Measurements from ENCODE around the gene BLVRB. TPM values are rescaled to one million over a fixed set of nuclear protein-coding genes. Genes with fewer than 3 reads are reported as not detected.

BLVRB gene
- total RNA-seq, 1 donor from 2014 or later: 32.2 TPM

- peak overlapping the region; percentile 95 for H3K27ac Mint-ChIP-seq
- H3K4me3 Mint-ChIP-seq: peak overlapping the region; percentile 85
- H3K4me1 Mint-ChIP-seq (ENCODE audit: unreplicated experiment): peaks cover 18% of the 10 kb centered on the region
- DNase-seq (ENCODE audit: extremely low spot score, unreplicated experiment): peak; percentile 89
- TF ChIP-seq CTCF (conservative IDR thresholded peaks at IDR 0.05): peak; percentile 97
- H3K36me3 Mint-ChIP-seq: no peaks in the 10 kb centered on the region
- no peaks in the 10 kb centered on the region for H3K9me3 Mint-ChIP-seq
- H3K27me3 Mint-ChIP-seq: no peaks in the 10 kb centered on the region
These were observed 44.5 kb downstream of the BLVRB start for GRCh38 chr19:40420766-40421765.

GRCh38 chr19:40420451-40420765 lies 45.1 kb downstream of the BLVRB start:
- Mint-ChIP-seq H3K36me3 (no peaks in the 10 kb centered on the region), H3K4me3 (peak overlapping the region; percentile 85), H3K27ac (peak overlapping the region; percentile 95), H3K9me3 (no peaks in the 10 kb centered on the region), H3K27me3 (no peaks in the 10 kb centered on the region), H3K4me1 (ENCODE audit: unreplicated experiment) (peaks cover 18% of the 10 kb centered on the region)
- DNase-seq (ENCODE audit: extremely low spot score, unreplicated experiment): no peak
- no peak for TF ChIP-seq CTCF (conservative IDR thresholded peaks at IDR 0.05)

- no peak for TF ChIP-seq CTCF (conservative IDR thresholded peaks at IDR 0.05)
- H3K9me3 Mint-ChIP-seq: no peaks in the 10 kb centered on the region
- H3K27ac Mint-ChIP-seq: peak overlapping the region; percentile 83
- no peaks in the 10 kb centered on the region for H3K27me3 Mint-ChIP-seq
- DNase-seq (ENCODE audit: extremely low spot score, unreplicated experiment): no peak
- H3K36me3 Mint-ChIP-seq: no peaks in the 10 kb centered on the region
- peak overlapping the region; percentile 75 for H3K4me3 Mint-ChIP-seq
- H3K4me1 Mint-ChIP-seq (ENCODE audit: unreplicated experiment): peaks cover 21% of the 10 kb centered on the region
These were observed 45.8 kb downstream of the BLVRB start for GRCh38 chr19:40419780-40420179.

GRCh38 chr19:40419066-40419612 lies 46.4 kb downstream of the BLVRB start:
- no peak for TF ChIP-seq CTCF (conservative IDR thresholded peaks at IDR 0.05)
- Mint-ChIP-seq H3K4me3 (peak overlapping the region; percentile 75), H3K36me3 (no peaks in the 10 kb centered on the region), H3K4me1 (ENCODE audit: unreplicated experiment) (peaks cover 18% of the 10 kb centered on the region), H3K9me3 (no peaks in the 10 kb centered on the region), H3K27me3 (no peaks in the 10 kb centered on the region), H3K27ac (peak overlapping the region; percentile 83)
- no peak for DNase-seq (ENCODE audit: extremely low spot score, unreplicated experiment)

GRCh38 chr19:40418040-40418439 lies 47.5 kb downstream of the BLVRB start:
- no peak for DNase-seq (ENCODE audit: extremely low spot score, unreplicated experiment)
- Mint-ChIP-seq H3K9me3 (no peaks in the 10 kb centered on the region), H3K27me3 (no peaks in the 10 kb centered on the region), H3K27ac (peak overlapping the region; percentile 19), H3K4me3 (no peak overlapping the region), H3K4me1 (ENCODE audit: unreplicated experiment) (peaks cover 22% of the 10 kb centered on the region), H3K36me3 (no peaks in the 10 kb centered on the region)
- TF ChIP-seq CTCF (conservative IDR thresholded peaks at IDR 0.05): no peak
